Measurements from ENCODE around the gene MPLKIP. TPM values are rescaled to one million over a fixed set of nuclear protein-coding genes. Genes with fewer than 3 reads are reported as not detected.

The MPLKIP gene
- total RNA-seq: 32.8 and 44.7 TPM in 2 replicates

GRCh38 chr7:40134428-40135316 lies at the start of gene MPLKIP, which contains the start of gene SUGCT:
MPLKIP (minus strand) TSS chr7:40134622; CDS start chr7:40134567, 55 bp downstream.
SUGCT (plus strand) TSS chr7:40135005.

Other genes starting within 250 kb of the MPLKIP start
- gene CDK13, start 184.4 kb downstream of the MPLKIP start, total RNA-seq: 27.9 and 29.8 TPM in 2 replicates
- gene SUGCT, start 383 bp upstream of the MPLKIP start, total RNA-seq: 2.5 and 4.3 TPM in 2 replicates

Measured in cardiac ventricle fibroblast (primary cell).